ENCODE measurements around the gene ADGRL3. TPM values are rescaled to one million over a fixed set of nuclear protein-coding genes. Genes with fewer than 3 reads are reported as not detected.

Gene ADGRL3
- total and polyA plus RNA-seq, 8 donors = 0.08 to 1.4 (median 0.24) TPM

DNA sequence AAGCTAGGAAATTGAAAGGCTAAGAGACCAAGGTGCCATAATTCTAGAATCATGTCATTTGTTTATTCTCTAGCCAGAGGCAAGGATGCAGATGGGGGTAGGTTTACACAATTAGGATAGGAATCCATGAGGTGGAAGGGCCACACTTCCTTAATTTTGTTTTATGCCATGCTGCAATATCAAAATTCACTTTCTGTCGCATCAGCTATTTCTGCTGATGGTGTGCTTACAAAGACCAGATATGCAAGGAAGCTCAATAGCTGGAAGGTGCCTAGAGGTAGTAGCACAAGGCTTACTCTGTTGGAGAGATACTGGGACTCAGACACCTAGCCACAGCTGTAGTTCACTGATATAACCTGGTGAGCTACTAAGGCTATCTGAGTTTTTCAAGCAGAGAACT is 328.5 kb downstream of the ADGRL3 start:
- FAIRE-seq (no peak), ATAC-seq (no peak), DNase-seq (no peak)
- WGBS, 2 donors = 88 to 96% methylated on average over 1 of the region's 1 CpG
- Histone ChIP-seq H3K27me3 (no peaks in the 10 kb centered on the region), H3K27ac (no peak overlapping the region), H3K9me3 (no peaks in the 10 kb centered on the region), H3K4me3 (no peak overlapping the region), H3K36me3 (no peaks in the 10 kb centered on the region), H3K4me1 (no peaks in the 10 kb centered on the region)
- TF ChIP-seq, protein P1, sequence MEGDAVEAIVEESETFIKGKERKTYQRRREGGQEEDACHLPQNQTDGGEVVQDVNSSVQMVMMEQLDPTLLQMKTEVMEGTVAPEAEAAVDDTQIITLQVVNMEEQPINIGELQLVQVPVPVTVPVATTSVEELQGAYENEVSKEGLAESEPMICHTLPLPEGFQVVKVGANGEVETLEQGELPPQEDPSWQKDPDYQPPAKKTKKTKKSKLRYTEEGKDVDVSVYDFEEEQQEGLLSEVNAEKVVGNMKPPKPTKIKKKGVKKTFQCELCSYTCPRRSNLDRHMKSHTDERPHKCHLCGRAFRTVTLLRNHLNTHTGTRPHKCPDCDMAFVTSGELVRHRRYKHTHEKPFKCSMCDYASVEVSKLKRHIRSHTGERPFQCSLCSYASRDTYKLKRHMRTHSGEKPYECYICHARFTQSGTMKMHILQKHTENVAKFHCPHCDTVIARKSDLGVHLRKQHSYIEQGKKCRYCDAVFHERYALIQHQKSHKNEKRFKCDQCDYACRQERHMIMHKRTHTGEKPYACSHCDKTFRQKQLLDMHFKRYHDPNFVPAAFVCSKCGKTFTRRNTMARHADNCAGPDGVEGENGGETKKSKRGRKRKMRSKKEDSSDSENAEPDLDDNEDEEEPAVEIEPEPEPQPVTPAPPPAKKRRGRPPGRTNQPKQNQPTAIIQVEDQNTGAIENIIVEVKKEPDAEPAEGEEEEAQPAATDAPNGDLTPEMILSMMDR (IDR thresholded peaks at IDR 0.05) = no peak
- intact Hi-C loops (cut with DNase I) = no loop called here

DNA sequence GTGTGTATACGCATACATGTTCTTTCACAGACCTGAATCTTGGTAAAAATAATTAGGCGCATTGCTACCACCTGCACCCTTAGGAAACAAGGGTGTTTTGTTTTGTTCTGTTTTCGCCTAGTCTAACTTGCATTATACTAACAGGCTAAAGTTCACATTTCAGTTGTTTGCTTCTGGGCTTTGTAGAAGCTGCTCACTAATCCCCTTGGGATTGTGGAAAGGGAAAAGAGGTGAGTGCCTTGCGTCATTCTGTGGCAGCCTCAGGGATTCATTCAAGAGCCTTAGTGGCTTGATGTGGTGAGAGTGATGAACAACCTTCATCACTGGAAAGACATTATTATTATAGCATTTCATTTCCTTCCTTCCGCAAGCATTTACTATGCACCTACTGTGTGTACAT is 331.1 kb downstream of the ADGRL3 start:
- no peaks in the 10 kb centered on the region for H3K27me3 ChIP-seq
- intact Hi-C loops (cut with DNase I) = no loop called here
- no peaks in the 10 kb centered on the region for H3K36me3 ChIP-seq
- TF ChIP-seq, protein P1 (IDR thresholded peaks at IDR 0.05) = no peak
- FAIRE-seq (no peak), ATAC-seq (no peak), DNase-seq (no peak)
- no peaks in the 10 kb centered on the region for H3K9me3 ChIP-seq
- no peak overlapping the region for H3K27ac ChIP-seq
- no peak overlapping the region for H3K4me3 ChIP-seq
- 72 to 82% methylated on average over 5 of the region's 5 CpGs for WGBS, 2 donors
- no peaks in the 10 kb centered on the region for H3K4me1 ChIP-seq

DNA sequence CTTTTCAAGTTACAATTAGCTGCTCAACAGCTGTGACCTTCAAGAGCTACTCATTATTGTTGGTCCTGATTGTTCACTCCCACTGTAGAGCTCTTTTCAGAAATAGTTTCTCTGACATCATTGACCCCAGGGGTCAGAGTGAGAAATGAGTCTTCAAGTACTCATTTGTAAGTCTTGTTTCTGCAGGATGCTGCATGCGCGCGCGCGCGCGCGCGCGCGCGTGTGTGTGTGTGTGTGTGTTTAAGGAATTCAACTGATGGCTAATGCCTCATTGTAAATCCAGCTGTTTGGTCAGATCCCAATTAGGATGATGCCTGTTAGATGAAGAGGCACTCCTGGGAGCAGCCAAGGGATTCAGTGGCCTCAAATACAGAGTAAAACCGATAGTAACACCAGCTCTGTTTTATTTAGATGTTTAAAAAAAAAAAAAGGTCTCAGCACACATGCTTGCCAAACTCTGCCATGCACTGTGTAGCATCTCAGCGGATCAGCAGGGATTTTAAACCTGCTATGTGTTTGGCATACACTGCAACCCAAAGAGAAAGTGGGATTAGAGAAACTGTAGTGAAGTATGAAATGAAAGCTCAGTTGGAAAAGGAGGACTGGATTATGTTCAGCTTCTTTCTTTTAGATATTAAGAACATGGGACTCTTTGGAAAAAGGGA is 332.3 kb downstream of the ADGRL3 start:
- Histone ChIP-seq H3K36me3 (no peaks in the 10 kb centered on the region), H3K9me3 (no peaks in the 10 kb centered on the region), H3K4me3 (no peak overlapping the region), H3K27ac (no peak overlapping the region), H3K4me1 (no peaks in the 10 kb centered on the region), H3K27me3 (no peaks in the 10 kb centered on the region)
- intact Hi-C loops (cut with DNase I) = no loop called here
- 11 to 15% methylated on average over 14 of the region's 14 CpGs for WGBS, 2 donors
- no peak for ATAC-seq
- TF ChIP-seq, protein P1 (IDR thresholded peaks at IDR 0.05) = no peak
- FAIRE-seq = no peak
- DNase-seq = no peak

DNA sequence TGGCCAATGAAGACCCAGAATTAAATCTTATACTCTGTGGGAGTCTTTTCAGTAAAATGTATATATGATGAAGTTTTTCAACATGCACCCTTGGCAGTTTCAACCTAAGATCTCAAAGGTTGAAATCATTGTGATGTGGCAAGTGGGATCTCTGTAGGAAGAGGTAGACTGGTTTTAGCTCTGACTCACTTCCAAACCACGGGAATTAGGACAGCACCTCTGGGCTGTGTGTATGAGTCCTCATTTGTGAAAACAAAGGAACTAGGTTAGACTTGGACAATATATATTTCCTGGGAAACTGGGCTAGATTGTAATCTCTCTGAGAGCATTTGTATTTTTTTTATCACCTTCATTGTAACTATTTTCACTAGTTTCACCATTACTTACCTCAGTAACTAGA is 333.0 kb downstream of the ADGRL3 start:
- no peaks in the 10 kb centered on the region for H3K27me3 ChIP-seq
- ATAC-seq (no peak), FAIRE-seq (no peak), DNase-seq (no peak)
- H3K36me3 ChIP-seq = no peaks in the 10 kb centered on the region
- WGBS, 2 donors = 38 to 56% methylated on average over 1 of the region's 1 CpG
- H3K9me3 ChIP-seq = no peaks in the 10 kb centered on the region
- no peaks in the 10 kb centered on the region for H3K4me1 ChIP-seq
- no peak overlapping the region for H3K4me3 ChIP-seq
- intact Hi-C loops (cut with DNase I) = no loop called here
- no peak overlapping the region for H3K27ac ChIP-seq
- TF ChIP-seq, protein P1 (IDR thresholded peaks at IDR 0.05) = no peak

DNA sequence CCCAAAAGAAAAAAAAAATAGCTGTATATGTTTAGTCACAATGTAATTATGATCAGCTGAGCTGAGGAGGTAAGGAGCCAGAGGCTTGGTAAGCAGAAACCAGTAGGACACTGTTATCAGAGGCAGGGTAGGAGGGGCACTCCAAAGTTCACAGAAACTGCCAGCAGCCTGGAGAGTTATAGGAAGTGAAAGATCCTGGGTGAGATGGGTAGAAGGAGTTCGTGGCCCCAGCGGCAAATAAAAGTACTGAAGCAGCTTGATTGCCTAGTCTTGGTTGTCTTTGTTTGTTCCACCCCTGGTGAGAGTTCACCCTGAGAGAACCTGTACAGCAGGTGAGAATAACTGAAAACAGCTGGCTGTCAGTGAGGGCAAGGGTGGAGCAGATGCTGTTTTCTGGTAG is 340.8 kb downstream of the ADGRL3 start:
- H3K36me3 ChIP-seq = no peaks in the 10 kb centered on the region
- DNase-seq = no peak
- no peaks in the 10 kb centered on the region for H3K4me1 ChIP-seq
- ATAC-seq = peak in 2 of 4 donors; percentile 68 to 80
- H3K4me3 ChIP-seq = no peak overlapping the region
- 6 to 13% methylated on average over 2 of the region's 2 CpGs for WGBS, 2 donors
- TF ChIP-seq, protein P1 (IDR thresholded peaks at IDR 0.05) = no peak
- FAIRE-seq = no peak
- intact Hi-C loops (cut with DNase I) = no loop called here
- no peak overlapping the region for H3K27ac ChIP-seq
- H3K27me3 ChIP-seq = no peaks in the 10 kb centered on the region
- H3K9me3 ChIP-seq = no peaks in the 10 kb centered on the region

Measured in pancreas (tissue), 10 donors.